K562 (cell line): ENCODE data around the gene TMC8. TPM values are rescaled to one million over a fixed set of nuclear protein-coding genes. Genes with fewer than 3 reads are reported as not detected.

Experiments used
- ARID1B ChIP-seq: fragments of 450-650 bp; IDR thresholded peaks from 2 replicates; pipeline ENCODE4 v1.6.1; 2016; ENCODE audit warnings: antibody characterized with exemption, mild to moderate bottlenecking, inconsistent platforms
- CBX2 ChIP-seq: fragments of 200-600 bp; sonication (generic); IDR thresholded peaks from one replicate; pipeline ENCODE4 v1.6.1; 2012; ENCODE audit warnings: mild to moderate bottlenecking, low read length, inconsistent platforms; ENCODE audit not compliant: insufficient read depth, poor library complexity, severe bottlenecking
- CREB5 ChIP-seq: fragments of 250-450 bp; sonication (Bioruptor Pico); IDR thresholded peaks from 2 replicates; pipeline ENCODE4 v1.5.0; 2020; ENCODE audit warnings: mild to moderate bottlenecking
- E2F5 ChIP-seq: sonication (generic); formaldehyde crosslinking; IDR thresholded peaks from 2 replicates; pipeline ENCODE4 v1.8.0; 2022; ENCODE audit warnings: mild to moderate bottlenecking, missing genetic modification reagents
- KDM4B ChIP-seq, 2 experiments: fragments of 450-650 bp in 1 of 2; sonication (generic) in 1 of 2; IDR thresholded peaks; 2 replicates each; pipeline ENCODE4 v1.6.1; 2016 to 2017; ENCODE audit warnings: borderline replicate concordance in 2 of 2, antibody characterized with exemption in 1 of 2, low read depth in 1 of 2, mild to moderate bottlenecking in 1 of 2
- MYNN ChIP-seq, 2 experiments: sonication (generic); formaldehyde crosslinking in 1 of 2; IDR thresholded peaks; 2 replicates each; pipeline versions ENCODE4 v1.5.0 to v1.6.1; 2016 to 2020; ENCODE audit warnings: antibody characterized with exemption in 1 of 2, missing genetic modification reagents in 1 of 2
- NCOR1 ChIP-seq: fragments of 450-650 bp; IDR thresholded peaks from 2 replicates; pipeline ENCODE4 v1.6.1; 2016; ENCODE audit warnings: mild to moderate bottlenecking, moderate library complexity
- NKRF ChIP-seq: fragments of 450-650 bp; IDR thresholded peaks from 2 replicates; pipeline ENCODE4 v1.6.1; 2016; ENCODE audit warnings: borderline replicate concordance
- RBM17 ChIP-seq: fragments of 200-400 bp; formaldehyde crosslinking; IDR thresholded peaks from 2 replicates; pipeline ENCODE4 v1.6.1; 2017; ENCODE audit warnings: low read depth, mild to moderate bottlenecking, low read length, borderline replicate concordance
- SFPQ ChIP-seq: fragments of 200-400 bp; formaldehyde crosslinking; IDR thresholded peaks from 2 replicates; pipeline ENCODE4 v1.6.1; 2017; ENCODE audit warnings: mild to moderate bottlenecking, low read depth, low read length, moderate library complexity
- SMARCE1 ChIP-seq: fragments of 450-650 bp; IDR thresholded peaks from 2 replicates; pipeline ENCODE4 v1.7.1; 2016; ENCODE audit warnings: mild to moderate bottlenecking
- SUPT5H ChIP-seq: fragments of 450-650 bp; IDR thresholded peaks from 2 replicates; pipeline ENCODE4 v1.6.1; 2016
- TEAD4 ChIP-seq, 2 experiments: sonication (generic) in 1 of 2; formaldehyde crosslinking in 1 of 2; IDR thresholded peaks; 2 replicates each; pipeline versions ENCODE4 v1.6.1 to v1.8.0; 2012 to 2022; ENCODE audit warnings: borderline replicate concordance in 1 of 2, inconsistent platforms in 1 of 2, low read length in 1 of 2, mild to moderate bottlenecking in 1 of 2, missing genetic modification reagents in 1 of 2
- TOE1 ChIP-seq, 2 experiments: fragments of 450-650 bp in 1 of 2; sonication (generic) in 1 of 2; formaldehyde crosslinking in 1 of 2; IDR thresholded peaks; 2 replicates each; pipeline versions ENCODE4 v1.7.1 to v1.8.0; 2016 to 2022; ENCODE audit warnings: borderline replicate concordance in 2 of 2, mild to moderate bottlenecking in 2 of 2, antibody characterized with exemption in 1 of 2, inconsistent platforms in 1 of 2, low read depth in 1 of 2, missing genetic modification reagents in 1 of 2, moderate library complexity in 1 of 2
- ZFP30 ChIP-seq: fragments of 250-450 bp; sonication (Bioruptor Pico); IDR thresholded peaks from 2 replicates; pipeline ENCODE4 v1.8.0; 2022; ENCODE audit warnings: moderate library complexity, mild to moderate bottlenecking, inconsistent platforms, borderline replicate concordance
- ZFPM2 ChIP-seq: fragments of 250-450 bp; sonication (Bioruptor Pico); IDR thresholded peaks from 2 replicates; pipeline ENCODE4 v1.5.1; 2022; ENCODE audit warnings: mild to moderate bottlenecking
- ZNF121 ChIP-seq: sonication (generic); formaldehyde crosslinking; conservative IDR thresholded peaks from 2 replicates; pipeline ENCODE4 v1.8.0; 2022; ENCODE audit warnings: missing genetic modification reagents
- ZNF124 ChIP-seq: sonication (generic); formaldehyde crosslinking; IDR thresholded peaks from 2 replicates; pipeline ENCODE4 v1.8.1; 2022; ENCODE audit warnings: missing genetic modification reagents
- ZNF668 ChIP-seq: fragments of 250-450 bp; sonication (Bioruptor Pico); IDR thresholded peaks from 2 replicates; pipeline ENCODE4 v1.8.0; 2022; ENCODE audit warnings: mild to moderate bottlenecking, inconsistent platforms
- ZNF76 ChIP-seq: fragments of 250-450 bp; sonication (Bioruptor Pico); IDR thresholded peaks from 2 replicates; pipeline ENCODE4 v1.4.0; 2020; ENCODE audit warnings: mild to moderate bottlenecking, moderate library complexity, borderline replicate concordance
- polyA plus RNA-seq, 8 experiments: library from polyadenylated mRNA; depleted of rRNA in 4 of 8; stranded (reverse) in 5 of 8; unstranded in 3 of 8; fragments of >200 nt; fragmentation: Nextera tagmentation in 2 of 8; fragmentation: Illumina TruSeq in 1 of 8; extraction: Ambion mirVana in 2 of 8; extraction: Trizol in 1 of 8; gene quantifications; 2 replicates each; pipeline versions ENCODE4 v1.2.1 to v1.2.3, GENCODE V29; 2011 to 2014; ENCODE audit warnings: inconsistent platforms in 1 of 8, missing spikeins in 1 of 8
- total RNA-seq, 7 experiments: library from RNA; depleted of rRNA in 6 of 7; stranded (reverse); fragments of >200 nt in 6 of 7; fragmentation: Illumina TruSeq in 2 of 7; extraction: Trizol in 2 of 7; gene quantifications; 2 replicates each; pipeline versions ENCODE4 v1.2.1 to v1.2.3, GENCODE V29; 2011 to 2021; ENCODE audit warnings: low replicate concordance in 1 of 7

TMC8 gene
- total and polyA plus RNA-seq, 9 of the 15 experiments (the other 6 are each of a cell fraction or from before 2014, with no cell fraction given), result 0.13 to 10.9 (median 2.8) TPM

GRCh38 chr17:78128551-78129350, 1.8 kb upstream of the TMC8 start, which contains the start of gene TMC6 (continued):
- TF ChIP-seq CREB5 (CRISPR knock-in tag), result no peak
- peak; percentile 85 for TF ChIP-seq SMARCE1
- TF ChIP-seq ZNF668 (CRISPR knock-in tag), result no peak
- TF ChIP-seq ZNF76 (CRISPR knock-in tag), result no peak
- TF ChIP-seq MYNN (IDR thresholded peaks at IDR 0.05), result peak; percentile 87; the same call in 1 of the 2 replicates
- no peak for TF ChIP-seq MYNN (CRISPR knock-in tag; IDR thresholded peaks at IDR 0.05)
- no peak for TF ChIP-seq RBM17
- peak; percentile 93 for TF ChIP-seq NCOR1
- TF ChIP-seq CBX2, result no peak
- TF ChIP-seq NKRF, result peak; percentile 62; the same call in 1 of the 2 replicates
- TF ChIP-seq KDM4B (IDR thresholded peaks at IDR 0.05; ENCODE audit: borderline replicate concordance in 2 of 2, low read depth in 1 of 2), result peak in 1 of 2 experiments; percentile 94; a peak in 1 of 4 replicates
- peak; percentile 94 for TF ChIP-seq ARID1B
- no peak for TF ChIP-seq ZNF124 (CRISPR knock-in tag)
- no peak for TF ChIP-seq ZFPM2 (CRISPR knock-in tag)
- TF ChIP-seq ZFP30 (CRISPR knock-in tag), result no peak
- no peak for TF ChIP-seq SFPQ
- TF ChIP-seq TOE1 (IDR thresholded peaks at IDR 0.05; ENCODE audit: borderline replicate concordance), result peak; percentile 96
- no peak for TF ChIP-seq TOE1 (CRISPR knock-in tag; IDR thresholded peaks at IDR 0.05; ENCODE audit: borderline replicate concordance, low read depth)
- peak; percentile 82 for TF ChIP-seq TEAD4 (IDR thresholded peaks at IDR 0.05; ENCODE audit: low read length)
- TF ChIP-seq TEAD4 (CRISPR knock-in tag; IDR thresholded peaks at IDR 0.05; ENCODE audit: borderline replicate concordance), result no peak
- peak; percentile 80 for TF ChIP-seq SUPT5H
- no peak; the same call in 1 of the 2 replicates for TF ChIP-seq ZNF121 (CRISPR knock-in tag)
- no peak for TF ChIP-seq E2F5 (CRISPR knock-in tag)
